Measurements from ENCODE around the gene CTDSPL.
"Not testable (repeated sequence)": the region's sequence is repeated elsewhere in the genome, so short reads cannot be mapped to it uniquely, and the experiment has no call there.

The CTDSPL gene

GRCh38 chr3:38027466-38028465 lies 166.1 kb downstream of the CTDSPL start:
- no peak for DNase-seq

GRCh38 chr3:38028621-38029361 lies 167.1 kb downstream of the CTDSPL start:
- DNase-seq, result no peak

- DNase-seq, result peak; percentile 14 to 48
These were observed 167.9 kb downstream of the CTDSPL start, which contains the start of gene PLCD1 for GRCh38 chr3:38029400-38030125. PLCD1 (minus strand) TSS chr3:38029642; CDS start chr3:38029539, 103 bp downstream.

- DNase-seq, result no peak
These were observed 168.7 kb downstream of the CTDSPL start for GRCh38 chr3:38030126-38031021.

GRCh38 chr3:38031022-38031994 lies 169.6 kb downstream of the CTDSPL start:
- no peak for DNase-seq

GRCh38 chr3:38032328-38032865 lies 170.7 kb downstream of the CTDSPL start:
- no peak for DNase-seq

GRCh38 chr3:38033586-38033985 lies 171.9 kb downstream of the CTDSPL start:
- DNase-seq, result not testable (repeated sequence)
